Measurements from ENCODE around the gene MRPL28. TPM values are rescaled to one million over a fixed set of nuclear protein-coding genes. Genes with fewer than 3 reads are reported as not detected.
A peak's percentile ranks its signal among the peaks of the same experiment; 100 is the strongest.

MRPL28 gene
- total RNA-seq, 1 experiment from 2014 or later: 38.1 TPM

GRCh38 chr16:330741-331140 is 39.6 kb downstream of the MRPL28 start:
- H3K79me2 ChIP-seq (ENCODE audit: low read length): peaks cover 82% of the 10 kb centered on the region
- H3K4me3 ChIP-seq (ENCODE audit: low read length): no peak overlapping the region
- H3K27ac ChIP-seq (ENCODE audit: low read length): no peak overlapping the region
- peaks cover 3% of the 10 kb centered on the region; the same call in 1 of the 2 replicates for H3K9me3 ChIP-seq (ENCODE audit: low read length)
- H3K27me3 ChIP-seq (ENCODE audit: low read length): no peaks in the 10 kb centered on the region
- no peaks in the 10 kb centered on the region for H3K36me3 ChIP-seq (ENCODE audit: insufficient read depth, low read length)
- H3K9me2 ChIP-seq (replicated peaks; ENCODE audit: insufficient read depth, low read length): no peaks in the 10 kb centered on the region
- H3K9ac ChIP-seq (ENCODE audit: low read length): no peak overlapping the region
- H2AFZ ChIP-seq (ENCODE audit: low read length): no peak overlapping the region
- no peak overlapping the region for H3K4me2 ChIP-seq (ENCODE audit: low read depth, low read length, poor library complexity, severe bottlenecking)
- DNase-seq: no peak
- H4K20me1 ChIP-seq (ENCODE audit: insufficient read depth, low read depth, low read length): peaks cover 5% of the 10 kb centered on the region; the same call in 1 of the 2 replicates
- no peaks in the 10 kb centered on the region for H3K4me1 ChIP-seq (ENCODE audit: low read length)

- H3K79me2 ChIP-seq (ENCODE audit: low read length): peaks cover 74% of the 10 kb centered on the region
Measured at GRCh38 chr16:325375-326145, 44.8 kb downstream of the MRPL28 start.

GRCh38 chr16:324451-325334 is 45.6 kb downstream of the MRPL28 start:
- no peak overlapping the region for H3K27ac ChIP-seq (ENCODE audit: low read length)
- H3K9ac ChIP-seq (ENCODE audit: low read length): no peak overlapping the region
- H3K4me2 ChIP-seq (ENCODE audit: low read depth, low read length, poor library complexity, severe bottlenecking): no peak overlapping the region
- no peak overlapping the region for H2AFZ ChIP-seq (ENCODE audit: low read length)
- H4K20me1 ChIP-seq (ENCODE audit: insufficient read depth, low read depth, low read length): no peaks in the 10 kb centered on the region; the same call in 1 of the 2 replicates
- H3K27me3 ChIP-seq (ENCODE audit: low read length): no peaks in the 10 kb centered on the region
- H3K9me2 ChIP-seq (replicated peaks; ENCODE audit: insufficient read depth, low read length): no peaks in the 10 kb centered on the region
- no peaks in the 10 kb centered on the region for H3K9me3 ChIP-seq (ENCODE audit: low read length)
- no peaks in the 10 kb centered on the region for H3K4me1 ChIP-seq (ENCODE audit: low read length)
- no peak for DNase-seq
- H3K79me2 ChIP-seq (ENCODE audit: low read length): peaks cover 73% of the 10 kb centered on the region
- no peak overlapping the region for H3K4me3 ChIP-seq (ENCODE audit: low read length)
- no peaks in the 10 kb centered on the region for H3K36me3 ChIP-seq (ENCODE audit: insufficient read depth, low read length)

More at GRCh38 chr16:325375-326145, 44.8 kb downstream of the MRPL28 start:
- Histone ChIP-seq H4K20me1 (ENCODE audit: insufficient read depth, low read depth, low read length) (no peaks in the 10 kb centered on the region; the same call in 1 of the 2 replicates), H3K4me1 (ENCODE audit: low read length) (no peaks in the 10 kb centered on the region), H3K4me2 (ENCODE audit: low read depth, low read length, poor library complexity, severe bottlenecking) (no peak overlapping the region), H3K9ac (ENCODE audit: low read length) (no peak overlapping the region), H3K9me3 (ENCODE audit: low read length) (no peaks in the 10 kb centered on the region), H3K4me3 (ENCODE audit: low read length) (no peak overlapping the region), H3K9me2 (replicated peaks; ENCODE audit: insufficient read depth, low read length) (no peaks in the 10 kb centered on the region), H3K27ac (ENCODE audit: low read length) (no peak overlapping the region), H2AFZ (ENCODE audit: low read length) (no peak overlapping the region), H3K36me3 (ENCODE audit: insufficient read depth, low read length) (no peaks in the 10 kb centered on the region), H3K27me3 (ENCODE audit: low read length) (no peaks in the 10 kb centered on the region)
- DNase-seq: no peak

- Histone ChIP-seq H3K9me3 (ENCODE audit: low read length) (no peaks in the 10 kb centered on the region), H2AFZ (ENCODE audit: low read length) (no peak overlapping the region), H3K79me2 (ENCODE audit: low read length) (peaks cover 76% of the 10 kb centered on the region), H3K4me1 (ENCODE audit: low read length) (no peaks in the 10 kb centered on the region), H3K4me2 (ENCODE audit: low read depth, low read length, poor library complexity, severe bottlenecking) (no peak overlapping the region), H3K27ac (ENCODE audit: low read length) (no peak overlapping the region), H3K36me3 (ENCODE audit: insufficient read depth, low read length) (no peaks in the 10 kb centered on the region), H4K20me1 (ENCODE audit: insufficient read depth, low read depth, low read length) (peaks cover 4% of the 10 kb centered on the region; the same call in 1 of the 2 replicates), H3K9ac (ENCODE audit: low read length) (no peak overlapping the region), H3K9me2 (replicated peaks; ENCODE audit: insufficient read depth, low read length) (no peaks in the 10 kb centered on the region), H3K27me3 (ENCODE audit: low read length) (no peaks in the 10 kb centered on the region), H3K4me3 (ENCODE audit: low read length) (no peak overlapping the region)
- no peak for DNase-seq
Measured at GRCh38 chr16:324201-324450, 46.2 kb downstream of the MRPL28 start.

GRCh38 chr16:322476-323143 is 47.7 kb downstream of the MRPL28 start:
- no peaks in the 10 kb centered on the region for H3K9me2 ChIP-seq (replicated peaks; ENCODE audit: insufficient read depth, low read length)
- H3K27ac ChIP-seq (ENCODE audit: low read length): no peak overlapping the region
- DNase-seq: no peak
- H3K79me2 ChIP-seq (ENCODE audit: low read length): peaks cover 80% of the 10 kb centered on the region
- H3K27me3 ChIP-seq (ENCODE audit: low read length): no peaks in the 10 kb centered on the region
- H3K36me3 ChIP-seq (ENCODE audit: insufficient read depth, low read length): no peaks in the 10 kb centered on the region
- no peaks in the 10 kb centered on the region for H3K9me3 ChIP-seq (ENCODE audit: low read length)
- no peak overlapping the region for H3K9ac ChIP-seq (ENCODE audit: low read length)
- no peak overlapping the region for H2AFZ ChIP-seq (ENCODE audit: low read length)
- no peaks in the 10 kb centered on the region for H3K4me1 ChIP-seq (ENCODE audit: low read length)
- H3K4me3 ChIP-seq (ENCODE audit: low read length): no peak overlapping the region
- H3K4me2 ChIP-seq (ENCODE audit: low read depth, low read length, poor library complexity, severe bottlenecking): no peak overlapping the region
- peaks cover 6% of the 10 kb centered on the region; the same call in 1 of the 2 replicates for H4K20me1 ChIP-seq (ENCODE audit: insufficient read depth, low read depth, low read length)

GRCh38 chr16:321532-321931 is 48.8 kb downstream of the MRPL28 start:
- Histone ChIP-seq H3K4me3 (ENCODE audit: low read length) (no peak overlapping the region), H4K20me1 (ENCODE audit: insufficient read depth, low read depth, low read length) (peaks cover 15% of the 10 kb centered on the region; the same call in 1 of the 2 replicates), H3K27me3 (ENCODE audit: low read length) (no peaks in the 10 kb centered on the region), H2AFZ (ENCODE audit: low read length) (no peak overlapping the region), H3K9me3 (ENCODE audit: low read length) (no peaks in the 10 kb centered on the region), H3K9ac (ENCODE audit: low read length) (no peak overlapping the region), H3K9me2 (replicated peaks; ENCODE audit: insufficient read depth, low read length) (no peaks in the 10 kb centered on the region), H3K79me2 (ENCODE audit: low read length) (peaks cover 85% of the 10 kb centered on the region), H3K36me3 (ENCODE audit: insufficient read depth, low read length) (no peaks in the 10 kb centered on the region), H3K27ac (ENCODE audit: low read length) (no peak overlapping the region), H3K4me2 (ENCODE audit: low read depth, low read length, poor library complexity, severe bottlenecking) (no peak overlapping the region), H3K4me1 (ENCODE audit: low read length) (no peaks in the 10 kb centered on the region)
- DNase-seq: no peak

- no peaks in the 10 kb centered on the region for H3K4me1 ChIP-seq (ENCODE audit: low read length)
Measured at GRCh38 chr16:320206-320605, 50.1 kb downstream of the MRPL28 start.

GRCh38 chr16:318628-319027 is 51.7 kb downstream of the MRPL28 start:
- Histone ChIP-seq H3K9me2 (replicated peaks; ENCODE audit: insufficient read depth, low read length) (no peaks in the 10 kb centered on the region), H3K27me3 (ENCODE audit: low read length) (no peaks in the 10 kb centered on the region), H3K4me3 (ENCODE audit: low read length) (no peak overlapping the region), H3K4me2 (ENCODE audit: low read depth, low read length, poor library complexity, severe bottlenecking) (no peak overlapping the region), H3K9me3 (ENCODE audit: low read length) (no peaks in the 10 kb centered on the region), H2AFZ (ENCODE audit: low read length) (no peak overlapping the region), H3K79me2 (ENCODE audit: low read length) (peaks cover 76% of the 10 kb centered on the region), H3K9ac (ENCODE audit: low read length) (no peak overlapping the region), H3K27ac (ENCODE audit: low read length) (no peak overlapping the region), H3K4me1 (ENCODE audit: low read length) (no peaks in the 10 kb centered on the region), H4K20me1 (ENCODE audit: insufficient read depth, low read depth, low read length) (peaks cover 21% of the 10 kb centered on the region; the same call in 1 of the 2 replicates), H3K36me3 (ENCODE audit: insufficient read depth, low read length) (no peaks in the 10 kb centered on the region)
- peak; percentile 52 for DNase-seq

More at GRCh38 chr16:320206-320605, 50.1 kb downstream of the MRPL28 start:
- Histone ChIP-seq H3K9me3 (ENCODE audit: low read length) (no peaks in the 10 kb centered on the region), H3K27ac (ENCODE audit: low read length) (no peak overlapping the region), H3K9ac (ENCODE audit: low read length) (no peak overlapping the region), H3K36me3 (ENCODE audit: insufficient read depth, low read length) (no peaks in the 10 kb centered on the region), H3K9me2 (replicated peaks; ENCODE audit: insufficient read depth, low read length) (no peaks in the 10 kb centered on the region), H3K4me3 (ENCODE audit: low read length) (no peak overlapping the region), H2AFZ (ENCODE audit: low read length) (no peak overlapping the region), H3K27me3 (ENCODE audit: low read length) (no peaks in the 10 kb centered on the region), H3K79me2 (ENCODE audit: low read length) (peaks cover 83% of the 10 kb centered on the region), H4K20me1 (ENCODE audit: insufficient read depth, low read depth, low read length) (peaks cover 15% of the 10 kb centered on the region; the same call in 1 of the 2 replicates), H3K4me2 (ENCODE audit: low read depth, low read length, poor library complexity, severe bottlenecking) (no peak overlapping the region)
- DNase-seq: no peak
